Astrocyte of the spinal cord (primary cell): ENCODE results near the gene ARL17B.
"Not testable (repeated sequence)": the region's sequence is repeated elsewhere in the genome, so short reads cannot be mapped to it uniquely, and the experiment has no call there.

ENCODE experiments used
- DNase-seq: peaks from one replicate; pipeline ENCODE4 v3.0.0; 2011; ENCODE audit warnings: low read depth, low spot score
- H3K4me3 ChIP-seq: 2 replicates; pipeline ENCODE4 v1.5.1; 2011; ENCODE audit warnings: low read depth, mild to moderate bottlenecking, low read length, moderate library complexity
- in situ Hi-C: cut with HindIII; loops from 2 replicates; pipeline ENCODE4 v1.10.0; 2017; ENCODE audit warnings: low sequenced_read_pairs
- TF ChIP-seq, protein P1 (sequence below): IDR thresholded peaks from 2 replicates; pipeline ENCODE4 v1.5.1; 2012; ENCODE audit warnings: low read depth, mild to moderate bottlenecking, low read length, inconsistent platforms

Gene ARL17B

GRCh38 chr17:46342131-46342530, 19.4 kb downstream of the ARL17B start:
- in situ Hi-C loops, DNase-seq, H3K4me3 ChIP-seq: not testable (repeated sequence)

GRCh38 chr17:46341220-46341619, 20.3 kb downstream of the ARL17B start:
- in situ Hi-C loops, DNase-seq, H3K4me3 ChIP-seq: not testable (repeated sequence)

GRCh38 chr17:46294831-46295230, 66.7 kb downstream of the ARL17B start, which contains the start of gene LRRC37A:
TSS of gene LRRC37A (plus strand) at chr17:46295131. CDS start at chr17:46295134, 3 bp downstream.
- H3K4me3 ChIP-seq, in situ Hi-C loops, DNase-seq: not testable (repeated sequence)

DNA sequence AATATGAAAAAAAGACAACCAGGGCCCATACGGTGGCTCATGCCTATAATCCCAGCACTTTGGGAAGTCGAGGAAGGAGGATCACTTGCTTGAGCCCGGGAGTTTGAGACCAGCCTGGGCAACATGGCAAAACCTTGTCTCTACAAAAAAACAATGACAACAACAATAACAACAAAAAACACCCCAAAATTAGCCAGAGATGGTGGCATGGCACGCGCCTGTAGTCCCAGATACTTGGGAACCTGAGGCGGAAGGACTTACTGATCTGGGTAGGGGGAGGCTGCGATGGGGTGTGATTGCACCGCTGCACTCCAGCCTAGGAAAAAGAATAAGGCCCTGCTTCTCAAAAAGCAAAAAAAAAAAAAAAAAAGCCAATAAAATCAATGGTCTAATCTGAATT, 69.9 kb downstream of the ARL17B start:
- DNase-seq, in situ Hi-C loops, H3K4me3 ChIP-seq: not testable (repeated sequence)

- DNase-seq, H3K4me3 ChIP-seq, in situ Hi-C loops: not testable (repeated sequence)
Measured at GRCh38 chr17:46290906-46291546, 70.5 kb downstream of the ARL17B start.

- DNase-seq, H3K4me3 ChIP-seq, in situ Hi-C loops: not testable (repeated sequence)
Measured at GRCh38 chr17:46287587-46287986, 74.0 kb downstream of the ARL17B start.

- H3K4me3 ChIP-seq, in situ Hi-C loops: not testable (repeated sequence)
- TF ChIP-seq, protein P1, sequence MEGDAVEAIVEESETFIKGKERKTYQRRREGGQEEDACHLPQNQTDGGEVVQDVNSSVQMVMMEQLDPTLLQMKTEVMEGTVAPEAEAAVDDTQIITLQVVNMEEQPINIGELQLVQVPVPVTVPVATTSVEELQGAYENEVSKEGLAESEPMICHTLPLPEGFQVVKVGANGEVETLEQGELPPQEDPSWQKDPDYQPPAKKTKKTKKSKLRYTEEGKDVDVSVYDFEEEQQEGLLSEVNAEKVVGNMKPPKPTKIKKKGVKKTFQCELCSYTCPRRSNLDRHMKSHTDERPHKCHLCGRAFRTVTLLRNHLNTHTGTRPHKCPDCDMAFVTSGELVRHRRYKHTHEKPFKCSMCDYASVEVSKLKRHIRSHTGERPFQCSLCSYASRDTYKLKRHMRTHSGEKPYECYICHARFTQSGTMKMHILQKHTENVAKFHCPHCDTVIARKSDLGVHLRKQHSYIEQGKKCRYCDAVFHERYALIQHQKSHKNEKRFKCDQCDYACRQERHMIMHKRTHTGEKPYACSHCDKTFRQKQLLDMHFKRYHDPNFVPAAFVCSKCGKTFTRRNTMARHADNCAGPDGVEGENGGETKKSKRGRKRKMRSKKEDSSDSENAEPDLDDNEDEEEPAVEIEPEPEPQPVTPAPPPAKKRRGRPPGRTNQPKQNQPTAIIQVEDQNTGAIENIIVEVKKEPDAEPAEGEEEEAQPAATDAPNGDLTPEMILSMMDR = peak; percentile 55
- peak; percentile 58 for DNase-seq
Measured at GRCh38 chr17:46286764-46287221, 74.8 kb downstream of the ARL17B start.

- DNase-seq = not testable (repeated sequence)
Measured at GRCh38 chr17:46285500-46285899, 76.1 kb downstream of the ARL17B start.

DNA sequence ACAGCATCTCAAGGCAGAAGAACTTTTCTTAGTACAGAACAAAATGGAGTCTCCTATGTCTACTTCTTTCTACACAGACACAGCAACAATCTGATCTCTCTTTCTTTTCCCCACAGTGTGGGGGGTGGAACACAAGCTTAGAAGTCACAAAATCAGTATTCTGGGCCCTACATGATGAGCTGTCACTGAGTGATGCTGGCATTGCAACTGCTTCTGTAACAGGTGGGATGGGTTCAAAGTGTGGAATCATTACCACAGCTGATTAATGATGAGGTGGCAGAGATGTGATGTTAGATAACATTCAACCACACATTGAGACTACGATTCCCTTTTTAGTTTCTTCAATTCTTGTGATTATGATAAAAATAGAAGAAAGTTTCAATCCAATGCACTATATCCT, 77.1 kb downstream of the ARL17B start:
- in situ Hi-C loops, H3K4me3 ChIP-seq, DNase-seq: not testable (repeated sequence)

More at GRCh38 chr17:46285500-46285899, 76.1 kb downstream of the ARL17B start:
- H3K4me3 ChIP-seq, in situ Hi-C loops: not testable (repeated sequence)

GRCh38 chr17:46282635-46283034, 78.9 kb downstream of the ARL17B start:
- DNase-seq, H3K4me3 ChIP-seq, in situ Hi-C loops: not testable (repeated sequence)

DNA sequence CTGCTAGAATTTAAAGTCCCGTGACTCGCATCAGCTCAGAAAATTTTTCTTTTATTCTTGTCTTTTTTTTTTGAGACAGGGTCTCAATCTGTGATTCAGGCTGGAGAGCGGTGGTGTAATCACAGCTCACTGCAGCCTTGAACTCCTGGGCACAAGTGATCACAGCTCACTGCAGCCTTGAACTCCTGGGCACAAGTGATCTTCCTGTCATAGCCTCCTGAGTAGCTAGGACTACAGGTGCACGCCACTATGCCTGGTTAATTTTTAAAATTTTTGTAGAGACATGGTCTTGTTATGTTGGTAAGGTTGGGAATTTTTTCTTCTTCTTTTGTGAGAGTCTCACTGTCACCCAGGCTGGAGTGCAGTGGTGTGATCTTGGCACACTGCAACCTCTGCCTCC, 80.2 kb downstream of the ARL17B start:
- H3K4me3 ChIP-seq, DNase-seq, in situ Hi-C loops: not testable (repeated sequence)

- in situ Hi-C loops, DNase-seq: not testable (repeated sequence)
Measured at GRCh38 chr17:46276728-46277479, 84.7 kb downstream of the ARL17B start.

More at GRCh38 chr17:46276728-46277479, 84.7 kb downstream of the ARL17B start:
- H3K4me3 ChIP-seq = not testable (repeated sequence)
